ENCODE results near the gene PTPRN2.

- TF ChIP-seq CTCF (IDR thresholded peaks at IDR 0.05) (no peak), REST (IDR thresholded peaks at IDR 0.05; ENCODE audit: insufficient read depth in 1 of 2, low read depth in 2 of 2, low read length in 1 of 2) (no peak)
These were observed 213.5 kb downstream of the PTPRN2 start for GRCh38 chr7:158374146-158374545.
